Measurements from ENCODE around the gene AIRE.

GRCh38 chr21:44301141-44301540, 15.5 kb downstream of the AIRE start:
- TF ChIP-seq POLR2A (IDR thresholded peaks at IDR 0.05), result no peak
- TF ChIP-seq CTCF (IDR thresholded peaks at IDR 0.05), result no peak

Data from ovary (tissue), 3 donors.